ENCODE data around the gene BANK1.

GRCh38 chr4:101886826-101887225 lies 96.3 kb downstream of the BANK1 start:
- no peak for TF ChIP-seq EZH2 (IDR thresholded peaks at IDR 0.05)
- TF ChIP-seq EZH2phosphoT487 (IDR thresholded peaks at IDR 0.05), result no peak
- TF ChIP-seq CTCF (IDR thresholded peaks at IDR 0.05), result no peak
